MM.1S (cell line): ENCODE results near the gene TMPRSS9.

Source experiments
- DNase-seq: peaks from one replicate; pipeline ENCODE4 v3.0.0-alpha.2; 2015
- H2AFZ ChIP-seq: fragments of 300-600 bp; sonication (generic); 2 replicates; pipeline ENCODE4 v1.6.0; 2016; ENCODE audit warnings: antibody characterized with exemption, low read length
- H3F3A ChIP-seq: fragments of 300-600 bp; sonication (generic); 2 replicates; pipeline ENCODE4 v1.6.1; 2016; ENCODE audit warnings: mild to moderate bottlenecking, antibody characterized with exemption, low read length, moderate library complexity, mixed read lengths; ENCODE audit not compliant: insufficient read depth
- H3K27ac ChIP-seq: fragments of 300-600 bp; sonication (generic); 2 replicates; pipeline ENCODE4 v1.5.1; 2016; ENCODE audit warnings: mild to moderate bottlenecking, low read length
- H3K27me3 ChIP-seq: fragments of 300-600 bp; sonication (generic); replicated peaks from 2 replicates; pipeline ENCODE4 v1.6.0; 2016; ENCODE audit warnings: low read length; ENCODE audit not compliant: insufficient read depth
- H3K36me3 ChIP-seq: fragments of 300-600 bp; sonication (generic); replicated peaks from 2 replicates; pipeline ENCODE4 v1.6.1; 2016; ENCODE audit warnings: mild to moderate bottlenecking, low read length, mixed read lengths; ENCODE audit not compliant: insufficient read depth
- H3K4me1 ChIP-seq: fragments of 300-600 bp; sonication (generic); 2 replicates; pipeline ENCODE4 v1.6.1; 2016; ENCODE audit warnings: low read length, mixed read lengths
- H3K4me2 ChIP-seq: fragments of 300-600 bp; sonication (generic); 2 replicates; pipeline ENCODE4 v1.6.0; 2016; ENCODE audit warnings: low read depth, low read length
- H3K4me3 ChIP-seq: fragments of 300-600 bp; sonication (generic); 2 replicates; pipeline ENCODE4 v1.5.1; 2016; ENCODE audit warnings: low read length, mixed read lengths
- H3K79me2 ChIP-seq: fragments of 300-600 bp; sonication (generic); 2 replicates; pipeline ENCODE4 v1.6.1; 2016; ENCODE audit warnings: mixed run types, low read length, mixed read lengths
- H3K9ac ChIP-seq: fragments of 300-600 bp; sonication (generic); 2 replicates; pipeline ENCODE4 v1.6.1; 2016; ENCODE audit warnings: low read length, mixed read lengths
- H3K9me2 ChIP-seq: fragments of 300-600 bp; sonication (generic); replicated peaks from 2 replicates; pipeline ENCODE4 v1.6.1; 2016; ENCODE audit warnings: mild to moderate bottlenecking, low read length, mixed read lengths; ENCODE audit not compliant: insufficient read depth
- H3K9me3 ChIP-seq: fragments of 300-600 bp; sonication (generic); replicated peaks from 2 replicates; pipeline ENCODE4 v1.6.1; 2016; ENCODE audit warnings: mild to moderate bottlenecking, low read length, mixed read lengths; ENCODE audit not compliant: insufficient read depth
- H4K20me1 ChIP-seq: fragments of 300-600 bp; sonication (generic); 2 replicates; pipeline ENCODE4 v1.6.1; 2016; ENCODE audit warnings: mild to moderate bottlenecking, low read length, moderate library complexity, mixed read lengths; ENCODE audit not compliant: insufficient read depth
- CTCF ChIP-seq: fragments of 300-600 bp; sonication (generic); IDR thresholded peaks from 2 replicates; pipeline ENCODE4 v1.5.1; 2016; ENCODE audit warnings: antibody characterized with exemption, low read length, mixed read lengths
- EZH2 ChIP-seq: fragments of 300-600 bp; sonication (generic); optimal IDR thresholded peaks from 2 replicates; pipeline ENCODE3; 2017; ENCODE audit warnings: low read depth, mild to moderate bottlenecking, antibody characterized with exemption, low read length, mixed read lengths
- EZH2phosphoT487 ChIP-seq: fragments of 300-600 bp; sonication (generic); IDR thresholded peaks from 2 replicates; pipeline ENCODE4 v1.6.1; 2018; ENCODE audit warnings: antibody characterized with exemption, low read length

TMPRSS9 gene

GRCh38 chr19:2356036-2356646 lies 3.9 kb upstream of the TMPRSS9 start:
- Histone ChIP-seq H3K27ac (no peak overlapping the region), H3K79me2 (no peaks in the 10 kb centered on the region), H2AFZ (no peak overlapping the region), H3K9ac (no peak overlapping the region), H3K9me2 (no peaks in the 10 kb centered on the region), H3F3A (no peaks in the 10 kb centered on the region), H4K20me1 (no peaks in the 10 kb centered on the region), H3K4me2 (no peak overlapping the region), H3K36me3 (no peaks in the 10 kb centered on the region), H3K4me1 (no peaks in the 10 kb centered on the region), H3K27me3 (peaks cover 24% of the 10 kb centered on the region), H3K9me3 (no peaks in the 10 kb centered on the region), H3K4me3 (no peak overlapping the region)
- no peak for DNase-seq
- no peak for TF ChIP-seq EZH2phosphoT487
- no peak for TF ChIP-seq EZH2

GRCh38 chr19:2357279-2358206 lies 2.5 kb upstream of the TMPRSS9 start:
- no peak overlapping the region for H3K4me3 ChIP-seq
- no peaks in the 10 kb centered on the region for H3K79me2 ChIP-seq
- no peaks in the 10 kb centered on the region for H3K36me3 ChIP-seq
- no peaks in the 10 kb centered on the region for H3K9me2 ChIP-seq
- no peaks in the 10 kb centered on the region for H4K20me1 ChIP-seq
- no peak for TF ChIP-seq CTCF
- TF ChIP-seq EZH2phosphoT487, result no peak
- H3F3A ChIP-seq, result no peaks in the 10 kb centered on the region
- H3K9me3 ChIP-seq, result no peaks in the 10 kb centered on the region
- H3K4me1 ChIP-seq, result no peaks in the 10 kb centered on the region
- no peak overlapping the region for H3K27ac ChIP-seq
- no peak overlapping the region for H3K4me2 ChIP-seq
- H2AFZ ChIP-seq, result no peak overlapping the region
- peaks cover 28% of the 10 kb centered on the region for H3K27me3 ChIP-seq
- no peak overlapping the region for H3K9ac ChIP-seq
- DNase-seq, result no peak

GRCh38 chr19:2358548-2359173 lies 1.4 kb upstream of the TMPRSS9 start:
- Histone ChIP-seq H3K27me3 (peaks cover 34% of the 10 kb centered on the region), H3K9me2 (no peaks in the 10 kb centered on the region), H3K36me3 (no peaks in the 10 kb centered on the region), H3F3A (no peaks in the 10 kb centered on the region), H3K4me2 (no peak overlapping the region), H2AFZ (no peak overlapping the region), H4K20me1 (no peaks in the 10 kb centered on the region), H3K4me3 (no peak overlapping the region), H3K79me2 (no peaks in the 10 kb centered on the region), H3K9me3 (no peaks in the 10 kb centered on the region), H3K9ac (no peak overlapping the region), H3K4me1 (no peaks in the 10 kb centered on the region), H3K27ac (no peak overlapping the region)
- TF ChIP-seq EZH2, result no peak
- TF ChIP-seq CTCF, result no peak
- TF ChIP-seq EZH2phosphoT487, result no peak
- DNase-seq, result no peak
